ENCODE measurements around the gene DDX4.

Gene DDX4

DNA sequence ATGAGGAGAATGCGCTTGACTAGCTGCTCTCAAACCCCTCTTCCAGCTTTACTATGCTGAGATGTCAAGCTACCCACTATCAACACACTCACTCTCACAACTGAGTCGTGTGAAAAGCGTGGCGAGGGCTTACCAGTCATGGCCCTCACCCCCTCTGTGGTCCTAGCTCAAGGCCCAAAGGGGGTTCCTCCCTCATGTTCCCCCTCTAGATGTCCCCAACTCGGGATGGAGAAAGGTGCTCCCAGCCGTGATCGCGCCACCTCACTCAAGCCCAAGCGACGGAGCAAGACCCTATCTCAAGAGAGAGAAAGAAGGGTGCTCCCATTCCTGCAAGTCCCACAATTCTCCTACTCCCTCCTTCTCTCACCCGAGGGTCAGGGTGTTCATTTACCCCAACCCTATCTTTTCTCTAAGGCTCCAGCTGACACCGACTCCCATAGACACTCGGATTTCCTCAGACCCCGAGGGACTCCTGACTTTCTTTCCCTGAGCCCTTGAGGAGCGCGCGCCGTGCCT is 26.3 kb upstream of the DDX4 start:
- ChIA-PET POLR2A (no interaction called here), CTCF (interaction anchor here (0.7 to 1.5 kb wide), 2 partner anchors 10 to 318 kb away, joined by 4 read pairs; no protein-coding TSS in a partner anchor)
- TF ChIP-seq ZBTB6 (tag by site-specific recombination; IDR thresholded peaks at IDR 0.05) = 0 out of 2 replicates have a peak, but pooled peaks have one; percentile 58
- TF ChIP-seq BCL6B (tag by site-specific recombination; IDR thresholded peaks at IDR 0.05) = no peak
- TF ChIP-seq ZNF138 (tag by site-specific recombination; IDR thresholded peaks at IDR 0.05; ENCODE audit: borderline replicate concordance) = no peak
- no peak for TF ChIP-seq ZNF174 (tag by site-specific recombination; IDR thresholded peaks at IDR 0.05)
- TF ChIP-seq, protein P1, sequence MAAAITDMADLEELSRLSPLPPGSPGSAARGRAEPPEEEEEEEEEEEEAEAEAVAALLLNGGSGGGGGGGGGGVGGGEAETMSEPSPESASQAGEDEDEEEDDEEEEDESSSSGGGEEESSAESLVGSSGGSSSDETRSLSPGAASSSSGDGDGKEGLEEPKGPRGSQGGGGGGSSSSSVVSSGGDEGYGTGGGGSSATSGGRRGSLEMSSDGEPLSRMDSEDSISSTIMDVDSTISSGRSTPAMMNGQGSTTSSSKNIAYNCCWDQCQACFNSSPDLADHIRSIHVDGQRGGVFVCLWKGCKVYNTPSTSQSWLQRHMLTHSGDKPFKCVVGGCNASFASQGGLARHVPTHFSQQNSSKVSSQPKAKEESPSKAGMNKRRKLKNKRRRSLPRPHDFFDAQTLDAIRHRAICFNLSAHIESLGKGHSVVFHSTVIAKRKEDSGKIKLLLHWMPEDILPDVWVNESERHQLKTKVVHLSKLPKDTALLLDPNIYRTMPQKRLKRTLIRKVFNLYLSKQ (tag by site-specific recombination; IDR thresholded peaks at IDR 0.05; ENCODE audit: borderline replicate concordance) = no peak
- Histone ChIP-seq H3K27ac (ENCODE audit: extremely low read depth, low read depth, low read length) (peak overlapping the region; percentile 12; the same call in 1 of the 2 replicates), H3K4me1 (ENCODE audit: control insufficient read depth, insufficient read depth, low read length) (no peaks in the 10 kb centered on the region), H3K4me3 (ENCODE audit: low read depth, low read length) (peak overlapping the region; percentile 99), H3K36me3 (ENCODE audit: control insufficient read depth in 2 of 2, insufficient read depth in 1 of 2, low read length in 2 of 2) (peaks cover 5 to 16% of the 10 kb centered on the region in 2 experiments; a peak in 2 of 3 replicates), H3K9me3 (ENCODE audit: control insufficient read depth, insufficient read depth, low read depth, low read length) (no peaks in the 10 kb centered on the region; the same call in 1 of the 2 replicates)

DNA sequence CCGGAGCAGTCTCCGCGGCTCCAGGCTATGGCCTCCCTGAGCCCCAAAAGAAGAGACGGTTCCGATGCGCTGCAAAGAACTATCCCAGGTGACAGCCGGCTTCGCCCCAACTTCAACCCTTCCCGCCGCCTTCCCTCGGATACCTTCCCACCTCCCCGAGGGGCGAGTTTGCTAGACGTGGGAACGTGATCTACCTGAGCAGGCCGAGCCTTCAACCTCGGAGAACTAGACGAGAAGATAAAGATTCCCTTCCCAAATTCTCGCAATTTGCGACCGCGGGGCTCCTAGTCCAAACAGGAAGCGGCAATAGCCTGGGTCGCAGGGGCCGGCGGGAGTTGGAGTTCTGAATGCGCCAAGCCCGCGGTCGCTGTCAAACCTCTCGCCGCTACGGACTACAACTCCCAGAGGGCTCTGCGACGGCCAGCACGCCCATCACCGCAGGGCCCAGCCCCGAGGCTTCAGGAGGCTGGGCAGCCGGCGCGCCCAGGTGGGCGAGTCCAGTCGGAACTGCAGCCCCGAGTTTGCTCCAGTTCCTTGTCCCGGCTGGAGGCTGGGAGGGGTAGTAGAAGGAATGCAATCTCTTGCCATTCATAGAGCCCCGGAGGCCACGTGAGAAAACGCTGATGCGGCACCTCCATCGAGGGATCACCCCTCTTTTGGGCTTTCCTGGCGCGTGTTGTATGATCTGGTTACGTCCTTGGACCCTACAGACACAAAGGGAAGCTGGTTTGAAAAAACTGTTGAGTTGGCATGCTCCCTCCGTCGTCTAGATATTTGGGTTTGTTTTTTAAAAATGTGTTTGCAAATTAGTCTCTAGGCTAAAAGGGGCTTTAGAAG is 25.6 kb upstream of the DDX4 start, which contains the start of gene SLC38A9:
Gene SLC38A9 (minus strand): TSS at position 302 of the 837 bp plus-strand sequence. CDS start 14,366 bp downstream, outside the sequence.
- Histone ChIP-seq H3K9me3 (ENCODE audit: control insufficient read depth, insufficient read depth, low read depth, low read length) (no peaks in the 10 kb centered on the region; the same call in 1 of the 2 replicates), H3K27ac (ENCODE audit: extremely low read depth, low read depth, low read length) (peak within 1 kb of the TSS; percentile 12; the same call in 1 of the 2 replicates), H3K4me1 (ENCODE audit: control insufficient read depth, insufficient read depth, low read length) (no peaks in the 10 kb centered on the region), H3K4me3 (ENCODE audit: low read depth, low read length) (peak within 1 kb of the TSS; percentile 99), H3K36me3 (ENCODE audit: control insufficient read depth in 2 of 2, insufficient read depth in 1 of 2, low read length in 2 of 2) (peaks cover 0 to 16% of the 10 kb centered on the region in 2 experiments; a peak in 2 of 3 replicates)
- ChIA-PET CTCF (interaction anchor here (0.6 to 1.2 kb wide), 4 partner anchors 100 to 319 kb away, joined by 4 to 5 read pairs (median 4); no protein-coding TSS in a partner anchor), POLR2A (interaction anchor here (0.6 to 1.0 kb wide), 2 partner anchors 405 to 553 kb away, joined by 3 read pairs; partner anchors contain the start of genes DHX29 and MTREX)
- TF ChIP-seq KLF1 (tag by site-specific recombination; IDR thresholded peaks at IDR 0.05) (peak; percentile 75), ZBTB7A (tag by site-specific recombination; IDR thresholded peaks at IDR 0.05; ENCODE audit: low read depth) (no peak), SP2 (tag by site-specific recombination; IDR thresholded peaks at IDR 0.05) (peak; percentile 91), ZBTB20 (tag by site-specific recombination; IDR thresholded peaks at IDR 0.05) (peak; percentile 94), ZSCAN18 (tag by site-specific recombination; IDR thresholded peaks at IDR 0.05) (no peak), MYNN (tag by site-specific recombination; IDR thresholded peaks at IDR 0.05; ENCODE audit: borderline replicate concordance) (no peak), IKZF3 (tag by site-specific recombination; IDR thresholded peaks at IDR 0.05) (0 out of 2 replicates have a peak, but pooled peaks have one; percentile 59), ZNF157 (tag by site-specific recombination; IDR thresholded peaks at IDR 0.05) (no peak), HIC1 (tag by site-specific recombination; IDR thresholded peaks at IDR 0.05) (no peak), ZFHX2 (tag by site-specific recombination; conservative IDR thresholded peaks at IDR 0.05) (peak; percentile 55), ZNF600 (tag by site-specific recombination; IDR thresholded peaks at IDR 0.05) (0 out of 2 replicates have a peak, but pooled peaks have one; percentile 8), PATZ1 (tag by site-specific recombination; IDR thresholded peaks at IDR 0.05) (peak; percentile 41; the same call in 1 of the 2 replicates), GLIS1 (tag by site-specific recombination; IDR thresholded peaks at IDR 0.05) (peak; percentile 21; the same call in 1 of the 2 replicates)
- TF ChIP-seq, protein P2, sequence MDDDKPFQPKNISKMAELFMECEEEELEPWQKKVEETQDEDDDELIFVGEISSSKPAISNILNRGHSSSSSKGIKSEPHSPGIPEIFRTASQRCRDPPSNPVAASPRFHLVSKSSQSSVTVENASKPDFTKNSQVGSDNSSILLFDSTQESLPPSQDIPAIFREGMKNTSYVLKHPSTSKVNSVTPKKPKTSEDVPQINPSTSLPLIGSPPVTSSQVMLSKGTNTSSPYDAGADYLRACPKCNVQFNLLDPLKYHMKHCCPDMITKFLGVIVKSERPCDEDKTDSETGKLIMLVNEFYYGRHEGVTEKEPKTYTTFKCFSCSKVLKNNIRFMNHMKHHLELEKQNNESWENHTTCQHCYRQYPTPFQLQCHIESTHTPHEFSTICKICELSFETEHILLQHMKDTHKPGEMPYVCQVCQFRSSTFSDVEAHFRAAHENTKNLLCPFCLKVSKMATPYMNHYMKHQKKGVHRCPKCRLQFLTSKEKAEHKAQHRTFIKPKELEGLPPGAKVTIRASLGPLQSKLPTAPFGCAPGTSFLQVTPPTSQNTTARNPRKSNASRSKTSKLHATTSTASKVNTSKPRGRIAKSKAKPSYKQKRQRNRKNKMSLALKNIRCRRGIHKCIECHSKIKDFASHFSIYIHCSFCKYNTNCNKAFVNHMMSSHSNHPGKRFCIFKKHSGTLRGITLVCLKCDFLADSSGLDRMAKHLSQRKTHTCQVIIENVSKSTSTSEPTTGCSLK (tag by site-specific recombination; IDR thresholded peaks at IDR 0.05) = no peak

Data from HEK293 (cell line).